WERI-Rb-1 (cell line): ENCODE results near the gene AOPEP.

Source experiments
- DNase-seq: peaks from one replicate; pipeline ENCODE4 v3.0.0-alpha.2; 2020
- H3K27ac ChIP-seq: fragments of 250-450 bp; sonication (Bioruptor Pico); 2 replicates; pipeline ENCODE4 v1.5.1; 2020; ENCODE audit warnings: mild to moderate bottlenecking, moderate library complexity
- H3K27me3 ChIP-seq: fragments of 250-450 bp; sonication (Bioruptor Pico); 2 replicates; pipeline ENCODE4 v1.5.1; 2021; ENCODE audit warnings: mild to moderate bottlenecking, low read depth, moderate library complexity; ENCODE audit not compliant: insufficient read depth, severe bottlenecking
- H3K36me3 ChIP-seq: fragments of 250-450 bp; sonication (Bioruptor Pico); 2 replicates; pipeline ENCODE4 v1.5.1; 2020; ENCODE audit warnings: mild to moderate bottlenecking, moderate library complexity
- H3K4me3 ChIP-seq: 2 replicates; pipeline ENCODE4 v1.5.1; 2011; ENCODE audit warnings: low read depth, mild to moderate bottlenecking, control low read depth, low read length
- H3K9me3 ChIP-seq: fragments of 250-450 bp; sonication (Bioruptor Pico); 2 replicates; pipeline ENCODE4 v1.5.1; 2021; ENCODE audit warnings: mild to moderate bottlenecking, moderate library complexity; ENCODE audit not compliant: severe bottlenecking
- CTCF ChIP-seq: IDR thresholded peaks from 2 replicates; pipeline ENCODE4 v1.5.1; 2011; ENCODE audit warnings: low read depth, mild to moderate bottlenecking, control low read depth, inconsistent platforms, low read length

The AOPEP gene

DNA sequence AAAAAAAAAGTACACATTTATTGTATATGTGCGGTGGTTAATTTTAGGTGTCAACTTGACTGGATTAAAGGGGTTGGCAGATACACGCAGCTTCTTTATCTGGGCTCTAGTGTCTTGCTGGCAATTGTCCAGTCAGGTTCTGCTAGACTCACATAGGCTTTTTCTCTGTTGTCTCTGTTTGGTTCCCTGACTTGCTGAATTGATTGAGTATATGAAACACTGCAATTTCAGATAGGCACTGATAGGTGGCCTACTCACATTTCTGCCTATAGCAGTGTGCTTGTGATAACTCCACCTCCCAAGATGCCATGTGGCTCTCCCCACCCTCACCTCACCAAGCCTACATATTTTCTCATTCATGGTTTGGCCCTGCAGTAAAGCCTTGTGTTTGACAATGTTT, 52.5 kb downstream of the AOPEP start:
- H3K36me3 ChIP-seq, result no peaks in the 10 kb centered on the region
- peak; percentile 48; the same call in 1 of the 2 replicates for TF ChIP-seq CTCF
- no peak overlapping the region for H3K27ac ChIP-seq
- no peak overlapping the region for H3K4me3 ChIP-seq
- H3K9me3 ChIP-seq, result no peaks in the 10 kb centered on the region
- H3K27me3 ChIP-seq, result no peaks in the 10 kb centered on the region
- no peak for DNase-seq

GRCh38 chr9:94779693-94780290, 53.3 kb downstream of the AOPEP start:
- H3K27ac ChIP-seq, result no peak overlapping the region

DNA sequence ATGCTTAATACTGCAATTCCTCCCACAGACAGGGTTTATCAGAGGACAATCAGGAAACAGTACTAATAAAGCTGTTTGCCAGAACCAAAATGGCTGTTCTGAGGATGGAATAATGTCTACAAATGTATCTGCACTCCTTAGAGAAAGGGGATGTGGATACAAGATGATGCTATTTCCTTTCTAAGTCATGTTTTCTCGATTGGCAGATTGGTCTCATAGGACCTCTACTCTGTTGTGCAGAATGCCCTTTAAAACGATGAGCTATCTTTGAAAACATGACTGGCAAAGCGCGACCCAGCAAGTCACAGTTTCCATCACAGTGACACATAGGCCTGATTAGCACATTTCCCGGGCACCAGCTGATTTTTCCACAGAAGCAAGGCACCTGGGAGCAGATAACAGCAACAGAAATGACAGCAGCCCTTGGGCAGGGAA, 54.0 kb downstream of the AOPEP start:
- no peak overlapping the region for H3K27ac ChIP-seq
- H3K9me3 ChIP-seq, result no peaks in the 10 kb centered on the region
- no peak for TF ChIP-seq CTCF
- H3K27me3 ChIP-seq, result no peaks in the 10 kb centered on the region
- no peaks in the 10 kb centered on the region for H3K36me3 ChIP-seq
- no peak for DNase-seq
- H3K4me3 ChIP-seq, result no peak overlapping the region

More at GRCh38 chr9:94779693-94780290, 53.3 kb downstream of the AOPEP start:
- no peak for TF ChIP-seq CTCF
- no peak for DNase-seq
- H3K27me3 ChIP-seq, result no peaks in the 10 kb centered on the region
- H3K36me3 ChIP-seq, result no peaks in the 10 kb centered on the region
- H3K9me3 ChIP-seq, result no peaks in the 10 kb centered on the region
- H3K4me3 ChIP-seq, result no peak overlapping the region

DNA sequence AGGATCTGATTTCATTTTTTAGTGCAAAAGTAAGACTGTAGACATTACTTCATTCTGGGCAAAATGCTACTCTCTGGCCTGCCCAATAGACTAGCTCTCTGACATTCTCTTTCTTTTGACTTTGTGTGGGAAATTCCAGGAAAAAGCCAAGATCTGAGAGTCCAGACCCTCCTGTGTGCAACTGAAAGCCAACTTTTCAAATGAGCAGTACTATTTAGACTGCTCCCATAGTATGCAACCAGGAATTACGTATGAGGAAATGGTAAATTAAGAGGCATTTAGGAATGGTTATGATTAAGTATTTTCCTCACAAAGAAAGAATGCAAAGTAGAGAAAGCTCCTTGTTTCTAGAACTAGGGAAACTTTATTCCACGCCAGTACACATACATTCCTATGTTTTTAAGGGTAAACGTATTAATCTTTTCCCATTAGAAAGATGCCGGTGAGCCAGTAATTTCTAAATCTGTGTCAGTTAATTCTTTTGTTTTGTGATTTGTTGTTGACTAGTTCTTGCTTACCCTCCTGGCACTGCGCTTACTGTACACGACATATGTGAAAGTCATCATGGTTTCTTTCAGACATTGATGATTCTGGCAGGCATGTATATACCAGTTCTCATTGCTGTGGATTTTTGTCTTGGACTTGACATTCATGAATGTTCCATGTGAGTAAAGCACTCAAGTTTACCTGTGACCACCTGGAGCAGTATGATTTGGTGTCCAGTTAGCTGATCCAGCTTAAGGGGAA, 56.0 kb downstream of the AOPEP start:
- TF ChIP-seq CTCF, result no peak
- no peak for DNase-seq
- Histone ChIP-seq H3K4me3 (no peak overlapping the region), H3K27me3 (no peaks in the 10 kb centered on the region), H3K36me3 (no peaks in the 10 kb centered on the region; the same call in 1 of the 2 replicates), H3K9me3 (no peaks in the 10 kb centered on the region), H3K27ac (no peak overlapping the region)

DNA sequence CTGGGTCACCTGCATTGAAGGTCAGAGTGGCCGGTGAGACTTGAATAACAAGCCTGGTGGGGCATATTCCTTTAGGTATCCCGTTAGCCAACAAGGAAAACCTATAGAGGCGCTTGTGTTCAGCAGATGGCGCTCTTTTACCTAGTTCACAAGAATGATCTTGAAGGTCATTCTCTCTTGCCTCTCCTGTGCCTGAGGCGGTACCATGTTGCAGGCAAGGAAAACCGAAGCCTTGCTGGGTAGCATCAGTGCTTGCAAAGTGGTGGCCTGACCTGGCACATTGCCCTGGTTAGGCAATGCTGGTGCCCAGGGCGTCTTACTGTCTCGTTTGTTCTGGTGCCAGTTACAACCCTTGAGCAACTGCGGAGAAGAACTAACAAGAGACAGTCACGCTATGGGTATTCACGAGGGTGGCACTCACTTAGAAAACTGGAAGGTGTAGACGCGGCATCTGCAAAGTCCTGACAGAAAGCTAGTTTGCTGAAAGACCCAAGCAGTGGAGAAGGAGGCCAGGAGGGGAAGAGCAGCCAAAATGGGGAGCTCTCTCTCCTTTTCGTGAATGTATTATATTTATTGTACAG, 56.7 kb downstream of the AOPEP start:
- no peak overlapping the region for H3K27ac ChIP-seq
- peak; percentile 80 for TF ChIP-seq CTCF
- no peaks in the 10 kb centered on the region for H3K9me3 ChIP-seq
- H3K36me3 ChIP-seq, result no peaks in the 10 kb centered on the region; the same call in 1 of the 2 replicates
- H3K27me3 ChIP-seq, result no peaks in the 10 kb centered on the region
- peak; percentile 83 for DNase-seq
- no peak overlapping the region for H3K4me3 ChIP-seq
